ENCODE data around the gene PICALM.

PICALM gene

DNA sequence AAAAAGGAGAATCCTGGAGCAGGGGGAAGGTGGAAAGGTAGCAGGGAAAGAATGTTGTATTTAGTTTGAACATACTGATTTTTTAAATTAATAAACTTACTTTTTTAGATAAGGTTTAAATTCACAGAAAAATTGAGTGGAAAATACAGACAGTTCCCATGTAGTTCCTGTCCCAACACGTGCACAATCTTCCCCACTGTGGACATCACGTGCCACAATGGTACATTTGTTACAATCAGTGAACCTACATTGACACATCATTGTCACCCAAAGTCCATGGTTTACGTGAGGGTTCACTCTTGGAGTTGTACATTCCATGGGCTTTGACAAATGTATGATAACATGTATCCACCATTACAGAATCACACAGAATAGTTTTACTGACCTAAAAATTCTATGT lies 10.5 kb upstream of the PICALM start (continued):
- TF ChIP-seq, protein P1, sequence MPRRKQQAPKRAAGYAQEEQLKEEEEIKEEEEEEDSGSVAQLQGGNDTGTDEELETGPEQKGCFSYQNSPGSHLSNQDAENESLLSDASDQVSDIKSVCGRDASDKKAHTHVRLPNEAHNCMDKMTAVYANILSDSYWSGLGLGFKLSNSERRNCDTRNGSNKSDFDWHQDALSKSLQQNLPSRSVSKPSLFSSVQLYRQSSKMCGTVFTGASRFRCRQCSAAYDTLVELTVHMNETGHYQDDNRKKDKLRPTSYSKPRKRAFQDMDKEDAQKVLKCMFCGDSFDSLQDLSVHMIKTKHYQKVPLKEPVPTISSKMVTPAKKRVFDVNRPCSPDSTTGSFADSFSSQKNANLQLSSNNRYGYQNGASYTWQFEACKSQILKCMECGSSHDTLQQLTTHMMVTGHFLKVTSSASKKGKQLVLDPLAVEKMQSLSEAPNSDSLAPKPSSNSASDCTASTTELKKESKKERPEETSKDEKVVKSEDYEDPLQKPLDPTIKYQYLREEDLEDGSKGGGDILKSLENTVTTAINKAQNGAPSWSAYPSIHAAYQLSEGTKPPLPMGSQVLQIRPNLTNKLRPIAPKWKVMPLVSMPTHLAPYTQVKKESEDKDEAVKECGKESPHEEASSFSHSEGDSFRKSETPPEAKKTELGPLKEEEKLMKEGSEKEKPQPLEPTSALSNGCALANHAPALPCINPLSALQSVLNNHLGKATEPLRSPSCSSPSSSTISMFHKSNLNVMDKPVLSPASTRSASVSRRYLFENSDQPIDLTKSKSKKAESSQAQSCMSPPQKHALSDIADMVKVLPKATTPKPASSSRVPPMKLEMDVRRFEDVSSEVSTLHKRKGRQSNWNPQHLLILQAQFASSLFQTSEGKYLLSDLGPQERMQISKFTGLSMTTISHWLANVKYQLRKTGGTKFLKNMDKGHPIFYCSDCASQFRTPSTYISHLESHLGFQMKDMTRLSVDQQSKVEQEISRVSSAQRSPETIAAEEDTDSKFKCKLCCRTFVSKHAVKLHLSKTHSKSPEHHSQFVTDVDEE (CRISPR knock-in tag; IDR thresholded peaks at IDR 0.05) = no peak
- TF ChIP-seq ZC3H10 (CRISPR knock-in tag; IDR thresholded peaks at IDR 0.05) = no peak

DNA sequence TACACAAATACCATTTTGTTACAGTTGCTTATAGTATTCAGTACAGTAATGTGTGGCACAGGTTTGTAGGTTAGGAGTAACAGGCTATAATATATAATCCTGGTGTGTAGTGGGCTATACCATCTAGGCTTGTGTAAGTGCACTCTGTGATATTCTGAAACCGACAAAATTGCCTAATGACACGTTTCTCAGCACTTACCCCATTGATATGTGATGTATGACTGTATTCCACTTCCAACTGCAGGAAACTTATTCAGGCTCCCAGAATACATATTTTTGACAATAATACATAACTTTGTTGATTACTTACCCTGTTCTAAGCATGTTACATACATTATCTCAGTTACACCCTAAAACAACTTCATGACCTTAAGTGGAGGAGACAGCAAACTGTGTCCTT lies 5.1 kb upstream of the PICALM start:
- TF ChIP-seq ESRRG (CRISPR knock-in tag; IDR thresholded peaks at IDR 0.05) (no peak), ZFP3 (CRISPR knock-in tag; IDR thresholded peaks at IDR 0.05) (no peak), PPARA (CRISPR knock-in tag; IDR thresholded peaks at IDR 0.05; ENCODE audit: borderline replicate concordance) (no peak), ZNF565 (CRISPR knock-in tag; conservative IDR thresholded peaks at IDR 0.05; ENCODE audit: low read depth) (no peak), CSDC2 (CRISPR knock-in tag; IDR thresholded peaks at IDR 0.05) (no peak), GLIS3 (CRISPR knock-in tag; IDR thresholded peaks at IDR 0.05) (no peak)
- TF ChIP-seq, protein P2, sequence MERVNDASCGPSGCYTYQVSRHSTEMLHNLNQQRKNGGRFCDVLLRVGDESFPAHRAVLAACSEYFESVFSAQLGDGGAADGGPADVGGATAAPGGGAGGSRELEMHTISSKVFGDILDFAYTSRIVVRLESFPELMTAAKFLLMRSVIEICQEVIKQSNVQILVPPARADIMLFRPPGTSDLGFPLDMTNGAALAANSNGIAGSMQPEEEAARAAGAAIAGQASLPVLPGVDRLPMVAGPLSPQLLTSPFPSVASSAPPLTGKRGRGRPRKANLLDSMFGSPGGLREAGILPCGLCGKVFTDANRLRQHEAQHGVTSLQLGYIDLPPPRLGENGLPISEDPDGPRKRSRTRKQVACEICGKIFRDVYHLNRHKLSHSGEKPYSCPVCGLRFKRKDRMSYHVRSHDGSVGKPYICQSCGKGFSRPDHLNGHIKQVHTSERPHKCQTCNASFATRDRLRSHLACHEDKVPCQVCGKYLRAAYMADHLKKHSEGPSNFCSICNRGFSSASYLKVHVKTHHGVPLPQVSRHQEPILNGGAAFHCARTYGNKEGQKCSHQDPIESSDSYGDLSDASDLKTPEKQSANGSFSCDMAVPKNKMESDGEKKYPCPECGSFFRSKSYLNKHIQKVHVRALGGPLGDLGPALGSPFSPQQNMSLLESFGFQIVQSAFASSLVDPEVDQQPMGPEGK (CRISPR knock-in tag; IDR thresholded peaks at IDR 0.05; ENCODE audit: borderline replicate concordance) = no peak
- TF ChIP-seq, protein P1 (CRISPR knock-in tag; IDR thresholded peaks at IDR 0.05) = no peak
- TF ChIP-seq, protein P3, sequence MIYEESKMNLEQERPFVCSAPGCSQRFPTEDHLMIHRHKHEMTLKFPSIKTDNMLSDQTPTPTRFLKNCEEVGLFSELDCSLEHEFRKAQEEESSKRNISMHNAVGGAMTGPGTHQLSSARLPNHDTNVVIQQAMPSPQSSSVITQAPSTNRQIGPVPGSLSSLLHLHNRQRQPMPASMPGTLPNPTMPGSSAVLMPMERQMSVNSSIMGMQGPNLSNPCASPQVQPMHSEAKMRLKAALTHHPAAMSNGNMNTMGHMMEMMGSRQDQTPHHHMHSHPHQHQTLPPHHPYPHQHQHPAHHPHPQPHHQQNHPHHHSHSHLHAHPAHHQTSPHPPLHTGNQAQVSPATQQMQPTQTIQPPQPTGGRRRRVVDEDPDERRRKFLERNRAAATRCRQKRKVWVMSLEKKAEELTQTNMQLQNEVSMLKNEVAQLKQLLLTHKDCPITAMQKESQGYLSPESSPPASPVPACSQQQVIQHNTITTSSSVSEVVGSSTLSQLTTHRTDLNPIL (CRISPR knock-in tag; IDR thresholded peaks at IDR 0.05; ENCODE audit: low read depth) = no peak
- no peak for ATAC-seq

DNA sequence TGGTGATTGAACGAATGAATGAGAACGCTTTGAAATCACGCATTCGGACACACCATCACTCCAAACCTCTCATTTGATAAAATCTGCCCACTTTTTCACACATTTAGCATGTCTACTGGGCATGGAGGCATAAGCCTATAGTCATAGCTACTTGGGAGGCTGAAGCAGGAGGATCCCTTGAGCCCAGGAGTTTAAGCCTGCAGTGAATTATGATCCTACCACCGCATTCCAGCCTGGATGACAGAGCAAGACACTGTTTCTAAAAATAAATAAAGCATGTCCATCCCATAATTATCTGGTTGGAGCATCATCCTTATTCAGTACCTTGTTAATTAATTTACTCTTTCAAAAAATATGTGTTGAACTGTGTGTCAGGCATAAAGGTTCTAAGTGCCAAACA lies 3.3 kb upstream of the PICALM start:
- TF ChIP-seq TOX (CRISPR knock-in tag; IDR thresholded peaks at IDR 0.05; ENCODE audit: borderline replicate concordance) (no peak), ZFP3 (CRISPR knock-in tag; IDR thresholded peaks at IDR 0.05) (no peak), PPARA (CRISPR knock-in tag; IDR thresholded peaks at IDR 0.05; ENCODE audit: borderline replicate concordance) (no peak), ZNF8 (CRISPR knock-in tag; IDR thresholded peaks at IDR 0.05) (no peak), ZFP30 (CRISPR knock-in tag; IDR thresholded peaks at IDR 0.05) (no peak), ARNTL (CRISPR knock-in tag; IDR thresholded peaks at IDR 0.05; ENCODE audit: borderline replicate concordance, low read depth) (no peak), BACH2 (CRISPR knock-in tag; IDR thresholded peaks at IDR 0.05; ENCODE audit: borderline replicate concordance) (no peak)
- TF ChIP-seq, protein P2 (CRISPR knock-in tag; IDR thresholded peaks at IDR 0.05; ENCODE audit: borderline replicate concordance) = no peak
- ATAC-seq = no peak

DNA sequence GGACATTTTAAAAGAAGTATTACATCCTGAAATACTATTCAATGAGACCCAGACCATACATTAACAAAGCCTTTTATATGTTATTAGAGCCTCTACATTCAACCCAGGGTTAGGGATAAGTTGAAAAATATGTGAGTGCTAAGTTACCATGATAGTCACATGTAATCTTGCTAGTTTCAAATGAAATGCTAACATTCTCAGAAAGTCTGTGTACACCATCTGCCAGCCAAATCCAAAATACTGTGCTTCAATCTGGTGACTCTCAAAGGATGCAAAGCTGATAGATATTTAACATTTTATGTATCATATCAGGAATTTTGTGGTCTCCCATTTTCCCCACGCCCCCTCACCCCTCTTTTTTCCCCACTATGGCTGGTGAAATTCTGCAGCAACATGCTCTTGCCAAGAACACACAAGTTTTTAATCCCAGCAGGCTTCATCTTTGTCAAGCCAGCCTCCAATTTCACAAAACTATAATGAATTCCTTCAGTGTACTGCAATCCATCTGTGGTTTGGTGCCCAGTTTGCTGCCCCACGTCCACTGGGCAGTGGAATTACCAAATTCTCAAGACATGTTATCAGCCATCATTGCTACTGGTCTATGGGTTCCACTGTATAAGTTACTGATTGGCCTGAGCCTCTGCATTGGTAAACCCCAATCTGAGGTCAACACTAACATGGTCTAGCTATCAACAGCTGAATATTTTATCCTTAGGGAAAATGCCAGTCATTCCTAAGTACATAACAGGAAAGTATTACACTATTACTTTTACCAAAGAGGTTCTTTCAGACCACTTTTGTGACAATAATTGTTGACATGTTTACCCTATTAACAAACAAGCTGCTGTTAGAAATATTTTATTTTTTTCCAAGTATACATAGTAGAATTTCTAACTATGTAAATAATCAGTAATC lies 1.5 kb upstream of the PICALM start:
- ATAC-seq = no peak
- TF ChIP-seq, protein P4, sequence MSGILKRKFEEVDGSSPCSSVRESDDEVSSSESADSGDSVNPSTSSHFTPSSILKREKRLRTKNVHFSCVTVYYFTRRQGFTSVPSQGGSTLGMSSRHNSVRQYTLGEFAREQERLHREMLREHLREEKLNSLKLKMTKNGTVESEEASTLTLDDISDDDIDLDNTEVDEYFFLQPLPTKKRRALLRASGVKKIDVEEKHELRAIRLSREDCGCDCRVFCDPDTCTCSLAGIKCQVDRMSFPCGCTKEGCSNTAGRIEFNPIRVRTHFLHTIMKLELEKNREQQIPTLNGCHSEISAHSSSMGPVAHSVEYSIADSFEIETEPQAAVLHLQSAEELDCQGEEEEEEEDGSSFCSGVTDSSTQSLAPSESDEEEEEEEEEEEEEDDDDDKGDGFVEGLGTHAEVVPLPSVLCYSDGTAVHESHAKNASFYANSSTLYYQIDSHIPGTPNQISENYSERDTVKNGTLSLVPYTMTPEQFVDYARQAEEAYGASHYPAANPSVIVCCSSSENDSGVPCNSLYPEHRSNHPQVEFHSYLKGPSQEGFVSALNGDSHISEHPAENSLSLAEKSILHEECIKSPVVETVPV (CRISPR knock-in tag; IDR thresholded peaks at IDR 0.05) = no peak
- no peak for TF ChIP-seq ZNF8 (CRISPR knock-in tag; IDR thresholded peaks at IDR 0.05)
- no peak for TF ChIP-seq GLIS3 (CRISPR knock-in tag; IDR thresholded peaks at IDR 0.05)
- no peak for TF ChIP-seq OSR1 (CRISPR knock-in tag; IDR thresholded peaks at IDR 0.05)
- TF ChIP-seq ARNTL (CRISPR knock-in tag; IDR thresholded peaks at IDR 0.05; ENCODE audit: borderline replicate concordance, low read depth) = no peak
- TF ChIP-seq CSDC2 (CRISPR knock-in tag; IDR thresholded peaks at IDR 0.05) = no peak
- TF ChIP-seq, protein P3 (CRISPR knock-in tag; IDR thresholded peaks at IDR 0.05; ENCODE audit: low read depth) = no peak
- TF ChIP-seq TOX (CRISPR knock-in tag; IDR thresholded peaks at IDR 0.05; ENCODE audit: borderline replicate concordance) = no peak

Data from SK-N-SH treated with all-trans-retinoic acid at 6 μM for 48 hours (cell line).